HG03025 (cell line): ENCODE measurements around the gene PTCSC3.

Experiments used
- ATAC-seq: cut with Tn5 transposase; IDR thresholded peaks from one replicate; pipeline ENCODE4 v1.9.1; 2021; ENCODE audit warnings: mild to moderate bottlenecking, moderate library complexity; ENCODE audit not compliant: unreplicated experiment, low FRiP score

The PTCSC3 gene

DNA sequence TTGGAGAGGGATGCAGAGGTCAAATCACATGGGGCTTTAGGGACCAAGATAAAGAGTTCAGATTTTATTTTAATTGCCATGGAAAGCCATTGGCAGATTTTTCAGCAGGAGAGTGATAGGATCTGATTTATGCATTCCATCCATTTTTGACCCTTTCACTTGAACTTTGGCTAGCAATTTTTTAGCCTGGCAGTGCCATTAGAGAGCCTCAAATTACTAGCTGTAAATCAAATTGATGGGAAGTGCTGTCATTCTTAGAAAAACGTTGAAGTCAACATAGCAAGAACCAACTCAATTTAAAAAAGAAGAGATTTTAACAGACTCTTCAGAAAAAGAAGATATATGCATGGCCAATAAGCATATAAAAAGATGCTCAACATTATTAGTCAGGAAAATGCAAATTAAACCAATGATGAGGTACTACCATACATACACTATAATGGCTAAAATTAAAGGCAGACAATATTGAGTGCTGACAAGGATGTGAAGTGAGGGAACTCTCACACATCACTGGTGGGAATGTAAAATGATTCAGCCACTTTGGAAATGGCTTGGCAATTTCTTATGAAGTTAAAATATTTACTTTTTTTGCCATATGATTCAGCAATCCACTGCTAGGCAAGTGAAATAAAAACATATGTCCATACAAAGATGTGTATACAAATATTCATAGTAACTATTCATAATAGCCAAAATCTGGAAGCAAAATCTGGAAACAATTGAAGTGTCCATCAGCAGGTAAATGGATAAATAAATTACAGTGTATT is 89.7 kb downstream of the PTCSC3 start:
- no peak for ATAC-seq

GRCh38 chr14:36085861-36086260 is 90.7 kb downstream of the PTCSC3 start:
- no peak for ATAC-seq
